ENCODE measurements around the gene COPS9. TPM values are rescaled to one million over a fixed set of nuclear protein-coding genes. Genes with fewer than 3 reads are reported as not detected.

Gene COPS9
- total RNA-seq (2014; rRNA removed; shearing (Covaris generic)), result 187 and 204 TPM in 2 replicates

GRCh38 chr2:240136013-240136670 lies at the start of gene COPS9:
Gene COPS9 (minus strand): TSS chr2:240136305. CDS start chr2:240136284, 21 bp downstream.
- Histone ChIP-seq H3K36me3 (replicated peaks; ENCODE audit: control insufficient read depth, insufficient read depth, low read length) (peaks cover 15% of the 10 kb centered on the region), H3K4me3 (ENCODE audit: insufficient read depth, low read depth, low read length) (peak within 1 kb of the TSS; percentile 95), H3K27me3 (ENCODE audit: control insufficient read depth, insufficient read depth, low read length) (peaks cover 5% of the 10 kb centered on the region; the same call in 1 of the 2 replicates)
- DNase-seq, result peak; percentile 97

DNA sequence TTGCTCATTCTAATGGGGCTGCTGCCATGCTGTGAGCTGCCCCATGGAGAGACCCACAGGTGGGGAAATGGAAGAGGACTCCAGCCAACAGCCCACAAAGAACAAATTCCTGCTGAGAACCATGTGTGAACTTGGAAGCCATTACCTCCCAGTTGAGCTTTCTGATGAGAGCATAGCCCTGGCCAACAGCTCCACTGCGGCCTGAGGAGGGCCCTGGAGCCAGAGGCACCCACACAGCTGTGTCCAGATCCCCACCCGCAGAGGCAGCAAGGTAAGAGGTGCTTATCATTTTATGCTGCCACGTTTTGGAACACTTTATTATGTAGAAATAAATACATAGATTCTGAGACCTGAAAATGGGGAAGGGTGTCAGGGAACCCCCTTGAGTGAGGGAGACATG lies 48.6 kb upstream of the COPS9 start:
- no peak for DNase-seq
- Histone ChIP-seq H3K36me3 (replicated peaks; ENCODE audit: control insufficient read depth, insufficient read depth, low read length) (no peaks in the 10 kb centered on the region), H3K4me3 (ENCODE audit: insufficient read depth, low read depth, low read length) (no peak overlapping the region), H3K27me3 (ENCODE audit: control insufficient read depth, insufficient read depth, low read length) (no peaks in the 10 kb centered on the region)

GRCh38 chr2:240183875-240184590 lies 47.9 kb upstream of the COPS9 start:
- Histone ChIP-seq H3K27me3 (ENCODE audit: control insufficient read depth, insufficient read depth, low read length) (no peaks in the 10 kb centered on the region), H3K4me3 (ENCODE audit: insufficient read depth, low read depth, low read length) (no peak overlapping the region), H3K36me3 (replicated peaks; ENCODE audit: control insufficient read depth, insufficient read depth, low read length) (no peaks in the 10 kb centered on the region)
- no peak for DNase-seq

DNA sequence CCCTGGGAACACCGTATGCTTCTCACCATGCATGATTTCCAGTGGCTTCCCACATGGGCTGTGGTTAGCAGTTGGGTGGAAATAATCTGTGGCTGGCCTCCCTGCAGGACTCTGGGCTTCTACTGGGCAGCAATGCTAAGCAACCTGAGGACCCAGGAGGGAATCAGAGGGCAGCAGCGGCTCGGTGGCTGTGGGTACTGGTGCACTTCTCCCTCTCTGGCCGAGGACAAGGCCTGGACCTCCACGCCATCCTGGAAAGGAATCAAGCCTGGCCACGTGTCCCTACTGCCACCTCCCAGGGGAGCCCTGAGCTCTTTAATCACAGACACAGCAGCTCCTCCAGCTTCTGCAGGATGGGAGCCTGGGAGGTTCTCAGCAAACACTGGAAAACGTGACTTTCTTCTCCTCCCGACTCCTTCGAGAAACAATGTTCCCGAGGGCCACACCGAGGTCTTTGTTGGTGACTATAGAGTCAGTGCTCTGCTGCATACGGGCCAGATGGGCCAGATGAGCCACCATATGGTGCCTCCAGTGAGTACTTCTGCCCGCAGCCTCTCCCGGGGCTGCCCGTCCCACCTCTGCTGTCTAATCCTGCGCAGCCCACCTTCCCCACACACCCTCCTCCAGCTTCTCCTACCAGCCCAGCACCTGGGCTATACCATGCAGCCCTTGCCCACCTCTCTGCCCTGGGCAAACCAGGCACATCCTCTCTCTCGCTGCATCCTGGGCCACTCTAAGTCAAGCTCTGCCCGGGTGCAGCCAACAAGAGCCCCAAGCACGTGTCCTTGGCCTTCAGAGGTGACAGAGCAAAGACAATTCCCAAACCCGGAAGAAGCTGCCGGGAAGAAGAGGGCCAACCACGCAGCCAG lies 47.1 kb upstream of the COPS9 start:
- H3K36me3 ChIP-seq (replicated peaks; ENCODE audit: control insufficient read depth, insufficient read depth, low read length), result no peaks in the 10 kb centered on the region
- no peaks in the 10 kb centered on the region for H3K27me3 ChIP-seq (ENCODE audit: control insufficient read depth, insufficient read depth, low read length)
- no peak for DNase-seq
- H3K4me3 ChIP-seq (ENCODE audit: insufficient read depth, low read depth, low read length), result no peak overlapping the region

GRCh38 chr2:240182476-240182875 lies 46.4 kb upstream of the COPS9 start:
- no peak for DNase-seq
- no peak overlapping the region for H3K4me3 ChIP-seq (ENCODE audit: insufficient read depth, low read depth, low read length)
- no peaks in the 10 kb centered on the region for H3K36me3 ChIP-seq (replicated peaks; ENCODE audit: control insufficient read depth, insufficient read depth, low read length)
- no peaks in the 10 kb centered on the region for H3K27me3 ChIP-seq (ENCODE audit: control insufficient read depth, insufficient read depth, low read length)

DNA sequence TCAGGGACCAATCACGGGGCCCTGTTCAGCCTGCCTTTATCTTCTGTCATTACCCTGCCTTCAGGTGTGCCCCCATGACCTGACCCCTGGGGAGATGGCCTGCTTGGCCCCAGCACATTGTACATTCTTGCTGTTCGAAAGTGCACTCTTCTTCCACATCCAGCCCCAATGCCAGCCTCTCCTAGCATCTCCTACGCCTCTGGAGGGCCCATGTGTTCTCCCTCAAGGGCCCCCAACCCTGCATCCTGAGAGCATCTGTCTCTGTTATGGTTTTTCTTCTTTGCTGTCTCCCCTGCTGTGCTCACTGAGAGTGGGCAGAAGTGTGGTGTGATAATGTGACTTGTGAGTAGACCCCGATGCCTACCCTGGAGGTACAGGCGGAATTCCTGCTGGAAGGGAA lies 45.9 kb upstream of the COPS9 start:
- Histone ChIP-seq H3K36me3 (replicated peaks; ENCODE audit: control insufficient read depth, insufficient read depth, low read length) (no peaks in the 10 kb centered on the region), H3K27me3 (ENCODE audit: control insufficient read depth, insufficient read depth, low read length) (no peaks in the 10 kb centered on the region), H3K4me3 (ENCODE audit: insufficient read depth, low read depth, low read length) (no peak overlapping the region)
- DNase-seq, result no peak

DNA sequence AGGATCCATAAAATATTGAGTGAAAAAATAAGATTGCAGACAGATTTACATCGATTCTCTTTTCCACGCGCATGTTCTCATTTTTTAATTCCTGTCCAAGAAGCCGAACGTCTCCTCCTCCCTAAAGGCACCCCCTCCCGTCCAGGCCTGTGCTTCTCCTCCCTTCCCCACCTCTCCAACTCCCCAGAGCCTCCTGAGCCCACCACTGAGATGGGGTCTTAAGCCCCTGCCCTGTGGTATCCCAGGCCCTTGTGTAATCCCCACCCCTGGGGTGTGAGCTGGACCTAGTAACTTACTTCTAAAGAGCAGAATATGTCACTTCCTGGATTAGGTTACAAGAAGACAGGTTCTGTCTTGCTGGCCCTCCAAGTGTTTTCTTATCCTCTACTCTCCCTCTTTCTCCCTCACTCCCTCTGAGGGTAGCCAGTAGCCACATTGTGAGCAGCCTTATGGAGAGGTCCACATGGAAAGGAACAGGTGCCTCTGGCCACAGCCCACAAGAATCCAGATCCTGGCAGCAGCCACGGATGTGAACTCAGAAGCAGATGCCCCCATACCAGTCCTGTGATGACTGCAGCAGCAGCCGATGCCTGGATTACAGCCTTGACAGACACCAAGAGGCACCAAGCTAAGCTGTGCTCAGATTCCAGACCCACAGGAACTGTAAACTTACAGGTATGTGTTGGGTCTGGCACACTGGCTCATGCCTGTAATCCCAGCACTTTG lies 44.0 kb upstream of the COPS9 start:
- Histone ChIP-seq H3K4me3 (ENCODE audit: insufficient read depth, low read depth, low read length) (no peak overlapping the region), H3K36me3 (replicated peaks; ENCODE audit: control insufficient read depth, insufficient read depth, low read length) (no peaks in the 10 kb centered on the region), H3K27me3 (ENCODE audit: control insufficient read depth, insufficient read depth, low read length) (no peaks in the 10 kb centered on the region)
- DNase-seq, result no peak

- Histone ChIP-seq H3K4me3 (ENCODE audit: insufficient read depth, low read depth, low read length) (no peak overlapping the region), H3K27me3 (ENCODE audit: control insufficient read depth, insufficient read depth, low read length) (no peaks in the 10 kb centered on the region), H3K36me3 (replicated peaks; ENCODE audit: control insufficient read depth, insufficient read depth, low read length) (no peaks in the 10 kb centered on the region)
- DNase-seq, result no peak
These were observed 43.2 kb upstream of the COPS9 start for GRCh38 chr2:240179186-240179815.

DNA sequence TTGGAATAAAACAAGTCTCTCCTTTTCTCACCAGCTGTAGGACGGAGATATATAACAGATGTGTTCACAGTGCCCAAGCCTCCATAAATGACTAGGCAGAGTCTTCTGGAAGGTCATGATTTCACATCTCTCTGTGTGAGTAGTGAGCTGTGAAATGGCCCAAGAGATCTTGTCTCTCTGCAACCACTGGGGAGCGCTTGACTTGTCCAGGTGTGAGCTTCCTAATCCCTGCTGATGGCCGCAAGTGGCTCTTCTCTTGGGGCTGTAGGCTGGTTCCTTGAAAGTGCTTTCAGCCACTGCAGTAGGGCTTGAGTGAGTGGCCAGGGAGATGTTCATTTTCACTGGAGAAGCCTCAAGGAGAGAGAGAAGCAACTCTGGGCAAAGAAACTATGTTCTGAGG lies 42.5 kb upstream of the COPS9 start:
- Histone ChIP-seq H3K4me3 (ENCODE audit: insufficient read depth, low read depth, low read length) (no peak overlapping the region), H3K36me3 (replicated peaks; ENCODE audit: control insufficient read depth, insufficient read depth, low read length) (no peaks in the 10 kb centered on the region), H3K27me3 (ENCODE audit: control insufficient read depth, insufficient read depth, low read length) (no peaks in the 10 kb centered on the region)
- DNase-seq, result peak; percentile 73

DNA sequence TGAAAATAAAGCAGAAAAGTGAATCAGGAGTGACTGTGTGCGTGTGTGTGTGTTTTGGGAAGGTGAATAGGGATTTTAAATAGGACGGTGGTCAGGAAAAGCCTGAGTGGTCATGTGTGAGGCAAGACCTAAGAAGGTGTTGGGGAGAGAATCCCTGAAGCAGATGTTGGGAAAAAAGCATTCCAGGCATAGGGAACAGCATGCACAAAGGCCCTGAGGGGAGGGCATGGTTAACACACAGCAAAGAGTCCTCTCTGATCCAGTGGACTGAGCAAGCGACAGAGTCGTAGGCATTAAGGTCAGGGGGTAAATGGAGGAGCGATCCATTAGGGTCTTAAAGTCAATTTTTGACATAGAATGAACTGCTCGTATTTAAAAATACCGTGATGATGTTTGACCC lies 38.4 kb upstream of the COPS9 start:
- no peak for DNase-seq

DNA sequence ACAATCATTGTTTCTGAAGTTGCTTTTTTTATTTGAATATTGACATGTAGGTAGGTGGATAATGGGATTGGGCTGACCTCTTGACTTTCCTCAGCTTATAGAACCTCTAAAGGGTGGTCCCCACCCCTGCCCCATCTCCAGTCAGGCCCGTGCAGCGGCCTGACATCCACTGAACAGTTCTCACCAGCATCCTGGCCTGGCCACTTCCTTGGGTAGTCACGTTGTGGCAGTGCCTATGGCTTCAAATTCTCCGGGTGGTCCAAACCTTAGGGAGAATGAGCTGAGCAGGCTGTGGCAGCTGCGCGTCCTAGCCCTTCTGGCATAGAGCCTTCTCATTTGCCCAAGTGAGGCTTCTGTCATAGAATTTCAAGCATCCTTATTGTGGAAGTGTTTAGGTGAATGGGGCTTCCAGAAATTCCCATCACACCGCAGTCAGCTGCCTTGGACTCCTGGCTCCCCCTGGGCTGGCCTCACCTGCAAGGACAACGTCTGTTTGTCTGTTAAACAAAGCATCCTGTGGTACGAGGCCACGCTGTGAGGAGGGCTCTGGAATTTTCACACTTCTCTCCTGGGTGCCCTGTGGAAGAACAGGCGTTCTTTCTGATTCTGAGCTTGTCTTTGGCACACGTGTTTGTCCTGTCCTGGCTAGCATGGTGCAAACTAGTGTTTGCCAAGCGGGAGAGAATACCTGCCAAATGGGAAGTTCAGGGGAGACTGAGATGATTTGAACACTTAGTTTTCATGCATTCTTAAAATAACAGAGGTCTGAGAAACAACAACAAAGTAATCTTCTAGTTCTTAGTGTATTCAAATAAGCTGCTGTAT lies 36.2 kb upstream of the COPS9 start:
- Histone ChIP-seq H3K4me3 (ENCODE audit: insufficient read depth, low read depth, low read length) (no peak overlapping the region), H3K36me3 (replicated peaks; ENCODE audit: control insufficient read depth, insufficient read depth, low read length) (no peaks in the 10 kb centered on the region), H3K27me3 (ENCODE audit: control insufficient read depth, insufficient read depth, low read length) (no peaks in the 10 kb centered on the region)
- no peak for DNase-seq

More for the DNA sequence above, 38.4 kb upstream of the COPS9 start:
- no peaks in the 10 kb centered on the region for H3K27me3 ChIP-seq (ENCODE audit: control insufficient read depth, insufficient read depth, low read length)
- no peaks in the 10 kb centered on the region for H3K36me3 ChIP-seq (replicated peaks; ENCODE audit: control insufficient read depth, insufficient read depth, low read length)
- no peak overlapping the region for H3K4me3 ChIP-seq (ENCODE audit: insufficient read depth, low read depth, low read length)

DNA sequence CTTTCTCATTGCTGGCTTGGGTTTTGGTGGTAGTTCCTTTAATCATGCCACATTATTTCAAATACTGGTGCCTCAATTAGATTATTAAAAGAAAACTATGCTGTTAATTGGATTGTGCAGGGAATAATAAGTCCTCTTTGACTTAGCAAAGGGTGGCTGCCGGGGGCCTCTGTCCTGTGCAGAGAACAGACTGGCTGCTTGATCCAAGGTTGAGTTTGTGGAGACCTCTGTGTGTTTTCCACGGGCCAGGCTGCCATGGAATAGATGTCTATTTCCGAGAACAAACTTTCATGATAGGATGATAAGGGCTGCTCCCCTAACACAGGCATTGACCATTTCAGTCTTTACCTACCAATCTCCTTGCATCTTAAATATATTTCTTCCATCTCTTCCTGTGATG lies 34.8 kb upstream of the COPS9 start:
- H3K27me3 ChIP-seq (ENCODE audit: control insufficient read depth, insufficient read depth, low read length), result no peaks in the 10 kb centered on the region
- no peak for DNase-seq
- H3K36me3 ChIP-seq (replicated peaks; ENCODE audit: control insufficient read depth, insufficient read depth, low read length), result no peaks in the 10 kb centered on the region
- no peak overlapping the region for H3K4me3 ChIP-seq (ENCODE audit: insufficient read depth, low read depth, low read length)

- DNase-seq, result peak; percentile 63
- Histone ChIP-seq H3K36me3 (replicated peaks; ENCODE audit: control insufficient read depth, insufficient read depth, low read length) (no peaks in the 10 kb centered on the region), H3K4me3 (ENCODE audit: insufficient read depth, low read depth, low read length) (no peak overlapping the region), H3K27me3 (ENCODE audit: control insufficient read depth, insufficient read depth, low read length) (no peaks in the 10 kb centered on the region)
These were observed 34.2 kb upstream of the COPS9 start for GRCh38 chr2:240170354-240170735.
